Measurements from ENCODE around the gene HAAO.
"Not testable (repeated sequence)": the region's sequence is repeated elsewhere in the genome, so short reads cannot be mapped to it uniquely, and the experiment has no call there.

HAAO gene

DNA sequence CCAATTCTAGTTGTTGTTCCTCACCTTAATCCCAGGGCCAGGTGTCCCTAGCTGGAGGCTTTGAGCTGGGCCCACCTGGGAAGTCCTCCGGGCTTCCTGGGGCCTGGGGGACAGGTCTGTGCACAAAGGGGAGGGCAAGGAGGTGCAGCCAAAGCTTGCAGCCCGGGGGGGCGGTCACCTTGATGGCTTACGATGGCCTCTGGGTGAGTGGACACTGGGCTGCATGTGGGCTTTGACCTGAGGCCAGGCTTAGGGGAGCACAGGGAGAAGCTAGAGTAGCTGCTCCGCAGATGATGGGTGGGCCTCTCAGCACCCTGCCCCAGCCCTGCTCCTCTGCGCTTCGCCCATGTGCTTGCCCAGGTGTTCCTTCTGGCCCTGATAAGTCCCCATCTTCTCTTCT is 41.8 kb upstream of the HAAO start:
- no peak for DNase-seq (ENCODE audit: low read depth)
- TF ChIP-seq, protein P1, sequence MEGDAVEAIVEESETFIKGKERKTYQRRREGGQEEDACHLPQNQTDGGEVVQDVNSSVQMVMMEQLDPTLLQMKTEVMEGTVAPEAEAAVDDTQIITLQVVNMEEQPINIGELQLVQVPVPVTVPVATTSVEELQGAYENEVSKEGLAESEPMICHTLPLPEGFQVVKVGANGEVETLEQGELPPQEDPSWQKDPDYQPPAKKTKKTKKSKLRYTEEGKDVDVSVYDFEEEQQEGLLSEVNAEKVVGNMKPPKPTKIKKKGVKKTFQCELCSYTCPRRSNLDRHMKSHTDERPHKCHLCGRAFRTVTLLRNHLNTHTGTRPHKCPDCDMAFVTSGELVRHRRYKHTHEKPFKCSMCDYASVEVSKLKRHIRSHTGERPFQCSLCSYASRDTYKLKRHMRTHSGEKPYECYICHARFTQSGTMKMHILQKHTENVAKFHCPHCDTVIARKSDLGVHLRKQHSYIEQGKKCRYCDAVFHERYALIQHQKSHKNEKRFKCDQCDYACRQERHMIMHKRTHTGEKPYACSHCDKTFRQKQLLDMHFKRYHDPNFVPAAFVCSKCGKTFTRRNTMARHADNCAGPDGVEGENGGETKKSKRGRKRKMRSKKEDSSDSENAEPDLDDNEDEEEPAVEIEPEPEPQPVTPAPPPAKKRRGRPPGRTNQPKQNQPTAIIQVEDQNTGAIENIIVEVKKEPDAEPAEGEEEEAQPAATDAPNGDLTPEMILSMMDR (IDR thresholded peaks at IDR 0.05; ENCODE audit: control insufficient read depth, extremely low read depth, insufficient read depth), result no peak
- H3K4me3 ChIP-seq (ENCODE audit: low read depth, low read length), result no peak overlapping the region

DNA sequence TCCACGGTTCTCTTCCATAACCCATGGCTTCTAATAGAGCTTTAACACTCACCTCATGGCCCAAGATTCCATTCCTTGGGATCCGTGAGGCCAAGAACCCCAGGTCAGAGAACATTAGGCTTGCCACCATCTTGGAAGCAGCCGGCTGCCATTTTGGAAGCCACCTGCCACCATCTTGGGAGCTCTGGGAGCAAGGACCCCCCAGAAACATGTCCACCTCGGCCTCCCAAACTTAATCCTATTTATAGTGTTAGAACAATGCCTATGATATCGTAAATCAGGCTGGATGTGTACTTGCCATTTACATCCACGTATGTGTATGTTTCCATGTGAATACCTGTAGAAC is 39.9 kb upstream of the HAAO start:
- no peak for DNase-seq (ENCODE audit: low read depth)
- H3K4me3 ChIP-seq (ENCODE audit: low read depth, low read length), result no peak overlapping the region
- TF ChIP-seq, protein P1 (IDR thresholded peaks at IDR 0.05; ENCODE audit: control insufficient read depth, extremely low read depth, insufficient read depth), result no peak

DNA sequence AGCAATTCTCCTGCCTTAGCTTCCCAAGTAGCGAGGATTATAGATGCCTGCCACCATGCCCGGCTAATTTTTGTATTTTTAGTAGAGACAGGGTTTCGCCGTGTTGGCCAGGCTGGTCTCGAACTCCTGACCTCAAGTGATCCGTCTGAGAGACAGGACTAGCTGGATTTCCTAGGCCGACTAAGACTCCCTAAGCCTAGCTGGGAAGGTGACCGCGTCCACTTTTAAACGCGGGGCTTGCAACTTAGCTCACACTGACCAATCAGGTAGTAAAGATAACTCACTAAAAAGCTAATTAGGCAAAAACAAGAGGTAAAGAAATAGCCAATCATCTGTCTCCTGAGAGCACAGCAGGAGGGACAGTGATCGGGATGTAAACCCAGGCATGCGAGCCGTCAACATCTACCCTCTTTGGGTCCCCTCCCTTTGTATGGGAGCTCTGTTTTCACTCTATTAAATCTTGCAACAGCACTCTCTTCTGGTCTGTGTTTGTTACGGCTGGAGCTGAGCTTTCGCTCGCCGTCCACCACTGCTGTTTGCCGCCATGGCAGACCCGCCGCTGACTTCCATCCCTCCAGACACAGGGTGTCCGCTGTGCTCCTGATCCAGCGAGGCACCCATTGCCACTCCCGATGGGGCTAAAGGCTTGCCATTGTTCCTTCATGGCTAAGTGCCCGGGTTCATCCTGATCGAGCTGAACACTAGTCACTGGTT is 39.3 kb upstream of the HAAO start:
- DNase-seq (ENCODE audit: low read depth); H3K4me3 ChIP-seq (ENCODE audit: low read depth, low read length): not testable (repeated sequence)

DNA sequence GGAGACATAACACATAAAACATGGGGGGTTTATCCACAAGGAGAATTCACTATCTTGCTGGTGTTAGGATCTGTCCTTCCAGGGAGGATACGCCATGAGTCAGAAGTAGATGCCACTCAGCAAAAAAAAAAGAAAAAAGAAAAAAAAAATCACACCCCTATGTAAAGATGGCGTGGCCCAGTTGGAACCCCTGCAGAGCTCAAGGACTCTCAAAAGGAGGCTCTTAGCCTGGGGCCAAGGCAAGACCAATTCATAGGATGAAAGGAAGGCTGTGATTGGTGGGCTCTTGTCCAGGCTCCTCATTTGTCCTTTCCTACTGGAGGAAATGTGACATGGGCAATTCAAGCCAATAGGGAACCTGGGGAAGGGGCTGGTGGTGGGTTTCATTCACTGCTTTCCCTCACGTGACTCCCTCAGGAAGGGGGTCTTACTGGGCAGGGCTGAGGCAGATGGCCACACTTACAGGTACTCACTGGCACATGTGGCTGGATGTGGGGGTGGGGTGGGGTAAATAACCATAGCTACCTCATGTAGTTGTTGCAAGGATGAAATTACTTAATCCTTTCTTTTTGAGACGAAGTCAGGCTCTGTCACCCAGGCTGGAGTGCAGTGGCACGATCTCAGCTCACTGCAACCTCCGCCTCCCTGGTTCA is 38.7 kb upstream of the HAAO start:
- TF ChIP-seq, protein P1 (IDR thresholded peaks at IDR 0.05; ENCODE audit: control insufficient read depth, extremely low read depth, insufficient read depth), result no peak
- no peak overlapping the region for H3K4me3 ChIP-seq (ENCODE audit: low read depth, low read length)
- DNase-seq (ENCODE audit: low read depth), result no peak

DNA sequence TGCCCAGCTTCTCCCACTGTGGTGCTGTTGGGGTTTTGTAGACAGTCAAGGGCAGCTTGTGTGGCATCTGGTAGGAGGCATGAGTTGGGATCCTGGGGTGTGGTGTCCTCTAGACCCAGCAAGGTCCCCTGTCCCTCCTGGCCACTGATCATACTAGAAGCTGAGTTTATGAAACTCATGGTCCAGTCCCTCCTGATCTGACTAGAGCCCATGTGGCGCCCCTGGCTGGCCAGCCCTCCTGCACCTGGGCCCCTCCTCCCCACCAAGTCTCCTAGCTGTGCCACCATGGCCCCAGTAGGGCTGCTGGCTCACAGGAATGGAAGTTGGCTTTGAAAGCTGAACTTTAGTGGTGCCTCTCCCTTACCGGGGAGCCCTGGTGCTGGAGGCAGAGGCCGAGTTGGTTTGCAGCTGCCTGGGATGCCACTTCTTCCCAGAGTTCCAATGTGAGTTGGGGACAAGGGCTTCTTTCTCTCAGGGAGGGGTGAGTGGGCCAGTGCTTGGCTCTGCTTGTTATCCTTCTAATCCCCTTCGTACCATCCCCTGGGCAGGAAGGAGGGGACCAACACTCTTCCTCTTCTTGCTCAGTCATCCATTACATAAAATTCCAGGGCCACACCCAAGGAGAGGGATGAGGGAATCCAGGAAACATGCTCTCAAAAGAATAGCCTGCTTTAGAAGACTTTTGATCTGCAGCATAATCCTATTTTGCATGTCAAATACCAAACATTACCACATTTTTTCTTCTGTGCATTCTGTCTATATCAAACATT is 37.5 kb upstream of the HAAO start:
- no peak for DNase-seq (ENCODE audit: low read depth)
- TF ChIP-seq, protein P1 (IDR thresholded peaks at IDR 0.05; ENCODE audit: control insufficient read depth, extremely low read depth, insufficient read depth), result no peak
- no peak overlapping the region for H3K4me3 ChIP-seq (ENCODE audit: low read depth, low read length)

DNA sequence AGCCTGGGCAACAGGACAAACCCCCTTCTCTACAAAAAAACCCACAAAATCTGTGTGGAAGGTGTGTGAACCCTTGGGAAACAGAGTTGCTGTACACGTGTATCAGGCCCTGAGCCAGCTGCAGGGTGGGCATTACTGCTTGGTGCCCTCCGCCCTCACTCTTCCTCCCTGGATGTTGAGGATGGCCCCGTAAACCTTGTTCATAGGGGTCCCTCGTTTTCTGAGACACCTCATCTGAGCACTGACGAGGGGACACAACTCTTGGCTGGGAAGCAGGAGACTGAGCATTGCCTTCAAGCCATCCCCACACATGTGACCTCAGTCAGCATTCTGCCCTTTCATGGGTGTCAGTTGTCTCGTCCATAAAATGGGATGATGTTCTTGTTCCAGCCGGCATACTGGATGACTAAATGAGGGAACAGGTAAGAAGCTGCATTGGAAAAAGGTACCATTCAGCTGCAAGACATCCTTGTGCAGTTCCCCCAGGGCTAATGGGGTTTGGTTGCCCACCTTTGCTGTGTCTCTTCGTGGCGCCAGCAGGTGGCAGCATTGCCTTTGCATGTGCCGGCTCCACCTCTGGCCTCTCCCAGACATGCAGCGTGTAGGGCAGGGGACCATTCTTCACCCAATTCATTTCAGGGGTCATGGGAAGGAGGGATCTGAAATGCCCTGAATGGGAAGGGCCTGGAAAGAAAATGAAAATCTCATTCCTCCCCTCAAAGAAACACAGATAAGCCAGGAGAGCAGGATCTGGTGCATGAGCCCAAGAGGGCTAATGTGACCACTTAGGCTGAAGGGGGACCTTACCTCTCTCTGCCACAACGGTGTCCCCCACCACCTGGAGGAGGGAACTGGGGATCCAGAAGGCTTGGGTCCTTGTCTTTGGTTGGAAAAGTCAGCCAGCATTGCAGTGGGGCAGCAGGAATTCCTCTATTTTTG is 36.4 kb upstream of the HAAO start:
- H3K4me3 ChIP-seq (ENCODE audit: low read depth, low read length), result no peak overlapping the region
- DNase-seq (ENCODE audit: low read depth), result no peak
- TF ChIP-seq, protein P1 (IDR thresholded peaks at IDR 0.05; ENCODE audit: control insufficient read depth, extremely low read depth, insufficient read depth), result peak; percentile 59

Data from LNCaP clone FGC (cell line).